Fibroblast of mammary gland (primary cell): ENCODE data around the gene C1orf21.

Source experiments
- DNase-seq: peaks from one replicate; pipeline ENCODE4 v3.0.0-alpha.2; 2010; ENCODE audit warnings: low read depth
- H3K4me3 ChIP-seq: 2 replicates; pipeline ENCODE4 v1.5.1; 2011; ENCODE audit warnings: low read depth, mild to moderate bottlenecking, low read length, moderate library complexity; ENCODE audit not compliant: control insufficient read depth
- TF ChIP-seq, protein P1 (sequence below): conservative IDR thresholded peaks from 2 replicates; pipeline ENCODE4 v1.5.1; 2011; ENCODE audit warnings: low read depth, low read length, inconsistent platforms; ENCODE audit not compliant: control insufficient read depth, insufficient read depth

Gene C1orf21

DNA sequence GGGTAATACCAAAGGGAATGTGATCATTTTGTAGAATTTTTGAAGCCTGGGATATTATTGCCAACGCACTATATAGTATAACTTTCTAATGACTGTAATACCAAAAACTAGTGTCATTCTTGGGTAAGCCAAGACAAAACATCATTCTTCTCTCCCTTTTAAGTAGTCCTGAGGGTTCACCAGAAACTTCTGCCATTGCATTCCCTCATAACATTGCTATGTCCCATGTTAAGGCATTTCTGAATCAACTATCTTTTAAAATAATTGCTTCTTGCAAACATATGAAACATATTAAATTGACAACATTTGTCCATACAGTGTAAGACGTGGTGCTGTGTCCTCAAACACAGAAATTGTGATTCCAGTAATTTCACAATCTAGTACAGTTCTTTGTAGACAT, 29.9 kb upstream of the C1orf21 start:
- TF ChIP-seq, protein P1, sequence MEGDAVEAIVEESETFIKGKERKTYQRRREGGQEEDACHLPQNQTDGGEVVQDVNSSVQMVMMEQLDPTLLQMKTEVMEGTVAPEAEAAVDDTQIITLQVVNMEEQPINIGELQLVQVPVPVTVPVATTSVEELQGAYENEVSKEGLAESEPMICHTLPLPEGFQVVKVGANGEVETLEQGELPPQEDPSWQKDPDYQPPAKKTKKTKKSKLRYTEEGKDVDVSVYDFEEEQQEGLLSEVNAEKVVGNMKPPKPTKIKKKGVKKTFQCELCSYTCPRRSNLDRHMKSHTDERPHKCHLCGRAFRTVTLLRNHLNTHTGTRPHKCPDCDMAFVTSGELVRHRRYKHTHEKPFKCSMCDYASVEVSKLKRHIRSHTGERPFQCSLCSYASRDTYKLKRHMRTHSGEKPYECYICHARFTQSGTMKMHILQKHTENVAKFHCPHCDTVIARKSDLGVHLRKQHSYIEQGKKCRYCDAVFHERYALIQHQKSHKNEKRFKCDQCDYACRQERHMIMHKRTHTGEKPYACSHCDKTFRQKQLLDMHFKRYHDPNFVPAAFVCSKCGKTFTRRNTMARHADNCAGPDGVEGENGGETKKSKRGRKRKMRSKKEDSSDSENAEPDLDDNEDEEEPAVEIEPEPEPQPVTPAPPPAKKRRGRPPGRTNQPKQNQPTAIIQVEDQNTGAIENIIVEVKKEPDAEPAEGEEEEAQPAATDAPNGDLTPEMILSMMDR, result no peak
- DNase-seq, result no peak
- H3K4me3 ChIP-seq, result no peak overlapping the region

DNA sequence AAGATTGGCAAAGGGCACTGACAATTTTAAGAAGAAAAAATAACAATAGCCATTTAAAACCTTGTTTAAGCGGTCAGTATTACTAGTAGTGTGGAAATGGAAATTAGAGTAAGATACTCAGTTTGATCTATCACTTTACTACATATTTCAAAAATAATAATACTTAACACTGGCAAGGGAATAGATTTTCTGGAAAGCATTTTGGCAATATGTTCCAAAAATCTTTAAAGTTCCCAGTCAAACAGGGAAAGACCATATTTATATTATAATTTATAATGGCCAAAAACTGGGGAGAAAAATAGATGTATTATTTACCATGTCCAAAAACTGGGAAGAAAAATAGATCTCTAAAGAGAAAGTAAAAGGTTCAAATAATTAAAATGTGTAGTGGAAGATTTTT, 28.6 kb upstream of the C1orf21 start:
- no peak overlapping the region for H3K4me3 ChIP-seq
- TF ChIP-seq, protein P1, result no peak

DNA sequence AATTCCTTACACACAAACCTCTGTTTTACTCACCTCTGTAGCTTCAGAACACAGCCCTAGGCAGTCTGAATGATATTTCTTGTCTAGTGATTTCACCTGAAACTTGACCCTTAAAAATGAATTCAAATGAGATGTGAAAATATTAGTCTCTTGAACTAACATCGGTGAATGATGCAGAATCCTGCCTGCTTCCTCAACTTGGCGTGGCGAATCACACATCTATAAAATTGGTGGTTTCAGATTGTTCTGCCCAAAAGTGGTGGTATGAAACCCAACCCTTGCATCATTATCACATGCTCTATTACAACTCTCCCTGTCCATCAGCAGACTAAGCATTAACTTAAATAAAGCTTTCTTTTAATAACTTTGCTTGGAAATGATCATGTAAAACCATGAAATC, 26.9 kb upstream of the C1orf21 start:
- no peak overlapping the region for H3K4me3 ChIP-seq
- TF ChIP-seq, protein P1, result no peak
- DNase-seq, result no peak

More for the DNA sequence above, 28.6 kb upstream of the C1orf21 start:
- DNase-seq, result no peak

DNA sequence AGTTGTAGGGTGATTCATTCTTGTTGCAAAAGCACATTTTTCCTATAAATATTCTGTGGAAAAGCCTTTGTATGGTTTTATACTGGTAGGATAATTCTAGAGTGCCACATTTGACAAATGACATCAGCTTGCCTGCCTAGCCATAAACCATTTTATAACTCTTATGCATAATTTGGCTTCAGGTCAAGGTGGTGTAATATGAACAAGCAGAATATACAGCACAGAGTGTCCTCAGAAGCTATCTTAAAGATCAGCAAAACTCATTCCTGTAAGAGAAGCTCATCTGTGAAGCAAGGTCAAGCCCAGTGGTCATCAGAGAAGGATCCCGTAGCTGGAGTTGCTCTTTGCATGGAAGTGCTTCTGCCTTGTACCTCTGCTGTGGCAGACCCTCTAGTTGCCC, 24.0 kb upstream of the C1orf21 start:
- peak; percentile 78 for DNase-seq
- H3K4me3 ChIP-seq, result no peak overlapping the region
- TF ChIP-seq, protein P1, result no peak

DNA sequence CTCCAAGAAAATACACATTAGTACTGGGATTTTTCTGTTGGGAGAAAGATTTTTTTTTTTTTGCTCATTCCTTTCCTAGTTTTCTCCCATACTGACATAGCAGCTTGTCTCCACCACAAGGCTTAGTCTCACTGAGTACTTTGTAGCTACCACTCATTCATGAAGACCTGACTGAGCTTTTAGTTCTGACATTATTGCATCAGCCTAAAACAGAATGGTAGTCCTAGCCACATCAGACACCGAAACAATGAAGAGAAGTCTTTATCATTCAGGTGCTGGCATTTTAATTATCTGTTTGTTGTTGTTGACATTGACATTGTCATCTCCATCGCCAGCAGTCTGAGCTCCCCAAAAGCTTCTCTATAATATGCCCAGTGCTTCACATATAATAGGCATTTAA, 21.1 kb upstream of the C1orf21 start:
- TF ChIP-seq, protein P1, result no peak

DNA sequence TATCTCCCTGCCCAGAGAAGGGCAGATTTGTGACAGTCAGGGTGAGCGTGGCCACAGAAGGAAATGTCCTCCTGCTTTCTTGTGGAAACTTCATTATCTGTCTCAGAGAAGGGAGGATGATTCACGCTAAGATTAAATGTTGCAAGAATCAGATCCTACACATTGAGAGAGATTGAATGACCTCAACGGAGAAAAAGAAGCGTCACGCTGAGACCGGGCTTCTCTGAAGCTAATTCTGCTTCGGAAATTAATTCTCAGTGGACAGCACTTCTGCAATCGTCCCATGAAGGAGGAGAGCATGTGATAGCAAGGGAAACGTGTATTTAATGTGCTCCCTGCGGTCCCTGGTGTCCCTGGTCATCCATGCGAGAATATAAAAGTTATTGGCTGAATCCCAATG, 19.8 kb upstream of the C1orf21 start:
- peak; percentile 77 for DNase-seq

More for the DNA sequence above, 21.1 kb upstream of the C1orf21 start:
- no peak overlapping the region for H3K4me3 ChIP-seq
- no peak for DNase-seq

More for the DNA sequence above, 19.8 kb upstream of the C1orf21 start:
- no peak overlapping the region for H3K4me3 ChIP-seq
- TF ChIP-seq, protein P1, result no peak
